ENCODE data around the gene PRRC2A.
"Not testable (repeated sequence)": the region's sequence is repeated elsewhere in the genome, so short reads cannot be mapped to it uniquely, and the experiment has no call there.

PRRC2A gene

DNA sequence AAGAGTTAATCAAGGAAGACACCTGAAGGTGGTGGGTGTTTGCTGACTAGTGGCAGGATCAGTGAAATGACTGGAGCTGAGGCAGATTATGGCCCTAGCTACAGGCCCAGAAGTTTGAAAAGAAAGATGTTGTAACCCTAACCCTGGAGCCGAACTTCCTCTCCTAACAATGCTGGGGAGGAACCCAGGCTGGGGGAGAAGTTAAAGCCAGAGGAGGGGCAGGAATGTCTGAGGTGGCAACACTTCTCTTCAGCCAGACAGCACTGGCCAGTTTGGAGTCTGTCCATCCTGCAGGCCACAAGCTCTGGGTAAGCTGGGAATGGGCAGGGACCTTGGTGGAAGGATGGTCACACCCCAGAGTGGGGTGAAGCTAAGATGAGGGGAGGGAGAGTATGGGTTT is 34.5 kb upstream of the PRRC2A start, which contains the start of gene LST1:
Gene LST1 (plus strand): TSS at position 270 of the 400 bp plus-strand sequence. CDS start 1,023 bp downstream, outside the sequence.
- no peak for DNase-seq (ENCODE audit: low read depth)

DNA sequence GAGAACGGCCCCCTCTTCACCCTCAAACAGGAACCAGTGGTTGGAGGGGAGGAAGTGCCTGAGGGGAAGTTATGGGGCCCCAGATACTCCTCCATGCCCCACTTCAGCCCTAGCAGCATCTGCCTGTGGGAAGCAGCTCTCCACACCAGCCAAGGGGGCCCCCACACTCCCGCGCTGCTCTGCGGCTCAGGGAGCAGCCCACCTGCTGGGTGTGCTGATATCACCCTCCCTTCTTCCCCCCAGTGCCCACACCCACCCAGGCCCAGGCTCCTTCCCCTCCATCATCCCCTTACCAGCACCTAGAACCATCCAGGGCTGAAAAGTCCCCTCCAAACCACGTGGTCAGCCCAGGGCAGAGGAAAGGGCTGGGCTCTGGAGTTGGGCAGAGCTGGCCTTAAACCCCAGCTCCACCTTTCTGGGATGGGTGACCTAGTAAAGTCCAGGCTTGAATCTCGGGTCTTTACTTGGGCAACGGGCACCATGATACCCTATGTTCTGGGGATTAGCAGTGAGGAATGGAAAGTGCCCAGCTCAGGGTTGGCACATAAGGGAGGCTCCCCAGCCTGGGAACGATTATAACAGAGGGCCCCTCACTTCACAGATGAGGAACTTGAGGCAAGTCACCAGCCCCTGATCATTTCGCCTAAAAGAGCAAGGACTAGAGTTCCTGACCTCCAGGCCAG is 33.8 kb upstream of the PRRC2A start:
- no peak for DNase-seq (ENCODE audit: low read depth)

DNA sequence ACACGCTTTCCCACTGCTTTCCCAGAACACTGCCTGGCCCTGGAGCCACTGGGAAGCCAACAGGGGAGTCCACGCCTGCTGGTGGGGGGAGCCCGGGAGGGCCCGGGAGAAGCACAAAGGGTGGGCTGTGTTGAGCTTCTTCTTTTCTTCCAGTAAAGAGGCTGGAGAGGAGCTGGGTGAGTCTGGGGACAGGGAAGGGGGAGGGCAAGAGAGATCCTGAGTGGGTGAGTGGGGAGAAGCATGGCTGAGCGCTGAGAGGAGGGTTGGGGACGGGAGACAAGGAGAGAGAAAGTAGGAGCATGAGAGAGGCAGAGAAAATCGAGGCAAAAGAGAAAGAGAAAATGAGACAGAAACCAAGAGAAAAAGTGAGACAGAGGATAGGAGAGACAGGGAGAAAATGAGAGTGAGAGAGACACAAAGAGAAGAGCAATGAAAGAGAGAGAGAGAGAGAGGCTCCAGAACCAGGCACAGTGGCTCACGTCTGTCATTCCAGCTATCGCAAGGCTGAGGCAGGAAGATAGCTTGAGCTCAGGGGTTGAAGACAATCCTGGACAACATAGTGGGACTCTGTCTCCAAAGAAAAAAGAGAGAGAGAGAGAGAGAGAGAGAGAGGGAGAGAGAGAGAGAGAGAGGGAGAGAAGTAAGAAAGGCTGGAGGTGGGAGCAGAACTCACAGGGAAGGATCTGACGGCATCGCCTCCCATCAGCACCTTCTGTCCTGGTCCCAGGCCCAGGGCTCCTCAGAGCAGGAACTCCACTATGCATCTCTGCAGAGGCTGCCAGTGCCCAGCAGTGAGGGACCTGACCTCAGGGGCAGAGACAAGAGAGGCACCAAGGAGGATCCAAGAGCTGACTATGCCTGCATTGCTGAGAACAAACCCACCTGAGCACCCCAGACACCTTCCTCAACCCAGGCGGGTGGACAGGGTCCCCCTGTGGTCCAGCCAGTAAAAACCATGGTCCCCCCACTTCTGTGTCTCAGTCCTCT is 32.4 kb upstream of the PRRC2A start:
- DNase-seq (ENCODE audit: low read depth): no peak

DNA sequence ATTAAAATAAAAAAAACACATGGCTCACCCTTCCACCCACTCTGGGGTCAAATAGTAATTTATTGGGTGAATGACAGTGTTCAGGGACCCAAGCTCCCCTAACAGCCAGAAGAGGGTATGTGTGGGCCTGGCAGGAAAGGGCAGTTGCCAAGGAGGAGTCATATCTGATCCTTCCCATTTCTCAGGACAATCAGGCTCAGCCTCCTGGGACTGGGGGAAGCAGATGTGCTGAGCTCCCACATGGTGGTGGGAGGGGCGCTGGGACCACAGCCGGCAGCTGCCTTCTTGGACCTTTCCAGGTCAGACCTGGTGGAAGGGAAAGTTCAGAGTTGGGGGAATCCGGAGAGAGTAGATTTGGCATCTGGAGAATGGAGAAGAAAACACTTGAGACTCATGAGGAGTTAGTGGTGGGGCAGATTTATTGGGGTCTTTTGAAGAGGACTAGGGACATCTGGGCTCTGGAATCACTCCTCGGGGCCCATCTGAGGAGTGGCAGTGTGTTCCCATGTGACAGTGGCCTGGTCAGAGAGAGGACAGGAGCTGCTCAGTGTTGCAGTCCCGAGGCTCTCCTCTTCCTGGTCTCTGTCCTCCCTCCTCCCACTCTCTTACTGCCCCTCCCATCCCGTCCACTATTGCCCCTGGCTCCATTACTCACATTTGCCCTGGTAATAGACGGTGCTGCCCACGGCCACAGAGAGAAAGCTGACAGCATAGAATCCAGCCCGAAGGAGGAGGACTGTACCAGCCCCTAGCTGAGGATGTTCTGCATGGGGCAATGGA is 31.5 kb upstream of the PRRC2A start:
- DNase-seq (ENCODE audit: low read depth): no peak

DNA sequence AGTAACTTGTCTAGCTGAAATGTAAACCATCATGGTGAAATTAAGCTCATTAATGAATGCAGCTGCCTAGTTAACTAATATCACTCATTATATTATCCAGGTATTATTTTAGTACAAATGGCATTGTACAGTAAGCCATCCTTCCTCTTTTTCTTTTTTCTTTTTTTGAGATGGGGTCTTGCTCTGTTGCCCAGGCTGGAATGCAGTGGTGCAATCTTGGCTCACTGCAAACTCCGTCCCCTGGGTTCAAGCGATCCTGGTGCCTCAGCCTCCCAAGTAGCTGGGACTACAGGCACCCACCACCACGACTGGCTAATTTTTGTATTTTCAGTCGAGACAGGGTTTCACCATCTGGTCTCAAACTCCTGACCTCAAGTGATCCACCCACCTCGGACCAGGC is 29.8 kb upstream of the PRRC2A start:
- not testable (repeated sequence) for DNase-seq (ENCODE audit: low read depth)

DNA sequence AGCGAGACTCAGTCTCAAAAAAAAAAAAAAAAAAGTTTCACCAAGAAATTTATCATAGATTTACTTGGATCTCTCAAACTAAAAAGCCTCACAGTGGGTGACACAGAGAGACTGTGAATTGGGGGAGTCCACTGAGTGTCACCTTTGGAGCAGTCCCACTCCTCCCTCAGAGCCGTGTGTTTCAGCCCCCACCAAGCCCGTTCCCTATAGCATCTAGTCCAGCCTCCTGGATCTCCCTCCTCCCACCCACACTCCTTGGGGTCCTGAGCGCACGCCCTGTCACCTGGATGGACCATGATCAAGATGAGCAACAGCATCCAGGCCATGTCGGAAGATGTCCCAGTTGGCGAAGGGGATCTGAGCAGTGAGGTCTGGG is 28.1 kb upstream of the PRRC2A start:
- DNase-seq (ENCODE audit: low read depth): no peak

DNA sequence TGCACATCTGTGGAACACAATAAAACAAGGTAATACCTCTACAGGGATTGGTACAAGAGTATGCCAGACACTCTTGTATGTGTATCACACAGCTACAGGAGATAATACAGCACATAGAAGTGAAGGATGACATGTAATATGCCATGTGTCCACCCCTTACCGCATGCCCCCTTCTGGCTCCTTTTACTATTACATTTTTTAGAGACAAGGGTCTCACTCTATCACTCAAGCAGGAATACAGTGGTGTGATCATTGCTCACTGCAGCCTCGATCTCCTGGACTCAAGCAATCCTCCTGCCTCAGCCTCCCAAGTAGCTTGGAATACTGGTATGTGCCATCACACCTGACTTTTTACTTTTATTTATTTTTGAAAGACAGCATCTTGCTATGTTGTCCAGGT is 23.5 kb upstream of the PRRC2A start:
- DNase-seq (ENCODE audit: low read depth): no peak

DNA sequence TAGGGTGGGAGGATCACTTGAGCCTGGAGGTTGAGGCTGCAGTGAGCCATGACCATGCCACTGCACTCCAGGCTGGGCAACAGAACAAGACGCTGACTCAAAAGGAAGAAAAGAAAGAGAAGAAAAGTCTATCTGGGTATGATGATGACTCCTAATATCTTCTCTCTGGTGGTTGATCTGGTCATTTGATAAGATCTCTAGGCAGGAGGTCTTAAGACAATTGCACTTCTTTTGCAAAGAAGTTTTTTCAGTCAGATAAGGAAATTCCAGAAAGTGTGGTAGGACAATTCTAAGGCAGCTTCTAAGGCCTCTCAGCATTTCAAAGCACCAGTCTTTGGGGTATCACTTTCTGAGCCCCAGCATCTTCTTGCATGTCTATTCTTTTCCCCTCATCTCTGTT is 13.2 kb upstream of the PRRC2A start:
- DNase-seq (ENCODE audit: low read depth): no peak

DNA sequence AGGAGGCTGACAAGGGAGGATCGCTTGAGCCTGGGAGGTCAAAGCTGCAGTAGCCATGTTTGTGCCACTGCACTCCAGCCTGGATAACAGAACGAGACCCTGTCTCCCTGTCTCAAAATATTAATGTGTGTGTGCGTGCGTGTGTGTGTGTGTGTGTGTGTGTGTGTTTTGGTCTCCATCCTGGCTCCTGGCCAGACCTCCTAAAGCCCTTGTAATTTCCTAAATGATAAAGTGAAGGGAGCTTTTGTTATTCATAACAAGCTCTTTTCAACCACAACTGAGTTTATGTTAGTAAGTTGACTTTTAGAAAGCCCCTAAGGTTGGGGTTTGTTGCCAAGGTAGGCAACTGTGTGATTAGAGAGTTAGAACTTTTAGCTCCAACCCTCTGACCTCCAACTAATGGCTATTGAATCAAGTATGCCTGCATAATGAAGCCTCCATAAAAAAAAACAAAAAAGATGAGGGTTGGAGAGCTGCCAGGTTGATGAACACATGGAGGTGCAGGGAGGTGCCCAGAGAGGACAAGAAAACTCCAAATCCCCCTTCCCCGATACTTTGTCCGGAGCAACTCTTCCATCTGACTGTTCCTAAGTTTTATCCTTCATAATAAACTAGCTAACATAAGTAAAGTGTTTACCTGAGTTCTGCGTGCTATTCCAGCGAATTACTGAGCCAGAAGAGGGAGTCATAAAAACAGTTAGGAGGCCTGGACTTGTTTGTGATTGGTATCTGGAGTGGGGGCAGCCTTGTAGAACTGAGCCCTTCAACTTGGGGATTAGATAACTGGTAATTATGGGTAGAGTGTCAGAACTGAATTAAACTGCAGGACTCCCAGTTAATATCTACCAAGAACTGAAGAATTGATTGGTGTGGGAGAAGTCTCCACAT is 10.8 kb upstream of the PRRC2A start:
- no peak for DNase-seq (ENCODE audit: low read depth)

DNA sequence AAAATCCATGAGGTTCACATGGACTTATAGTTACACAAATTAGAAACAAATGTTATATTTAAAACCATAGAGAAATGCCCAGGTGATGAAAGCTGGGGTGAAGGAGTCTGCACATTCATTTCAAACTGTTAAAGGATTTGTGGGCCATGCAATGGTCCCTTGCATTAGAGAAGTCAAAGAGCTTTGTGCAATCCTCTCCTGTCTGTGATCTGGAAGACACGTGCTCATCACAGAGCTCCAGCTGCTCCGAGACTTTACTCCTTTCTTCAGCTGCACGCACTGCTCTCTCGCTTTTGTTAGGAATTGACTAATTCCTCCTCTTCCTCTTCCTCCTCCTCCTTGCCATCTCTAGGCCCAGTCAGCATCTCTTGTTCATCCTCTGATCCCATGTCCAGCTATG is 9.5 kb upstream of the PRRC2A start:
- DNase-seq (ENCODE audit: low read depth): peak; percentile 27

DNA sequence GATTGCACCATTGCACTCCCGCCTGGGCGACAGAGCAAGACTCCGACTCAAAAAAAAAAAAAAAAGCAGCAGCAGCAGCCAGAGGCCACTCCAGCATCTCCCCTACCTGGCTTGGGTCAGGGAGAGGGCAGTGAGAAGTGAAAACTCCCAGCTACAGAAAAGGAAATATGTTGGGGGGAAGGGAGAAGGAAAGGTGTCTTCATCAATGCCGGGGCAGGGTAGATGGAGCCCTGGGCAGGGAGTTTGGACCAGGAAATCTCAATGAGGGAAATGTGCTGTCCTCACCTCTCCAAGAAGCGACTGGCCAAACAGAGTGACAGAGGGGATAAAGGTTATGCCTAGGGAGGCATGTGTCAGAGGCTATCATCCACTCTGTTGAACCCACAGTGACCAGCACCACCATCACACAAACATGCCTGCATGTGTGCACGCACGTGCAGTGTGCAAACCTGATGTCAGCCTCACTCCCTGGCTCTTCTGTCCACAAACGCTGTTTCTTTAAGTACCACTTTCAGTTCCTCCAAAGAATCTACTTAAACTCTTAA is 6.4 kb upstream of the PRRC2A start:
- DNase-seq (ENCODE audit: low read depth): no peak

DNA sequence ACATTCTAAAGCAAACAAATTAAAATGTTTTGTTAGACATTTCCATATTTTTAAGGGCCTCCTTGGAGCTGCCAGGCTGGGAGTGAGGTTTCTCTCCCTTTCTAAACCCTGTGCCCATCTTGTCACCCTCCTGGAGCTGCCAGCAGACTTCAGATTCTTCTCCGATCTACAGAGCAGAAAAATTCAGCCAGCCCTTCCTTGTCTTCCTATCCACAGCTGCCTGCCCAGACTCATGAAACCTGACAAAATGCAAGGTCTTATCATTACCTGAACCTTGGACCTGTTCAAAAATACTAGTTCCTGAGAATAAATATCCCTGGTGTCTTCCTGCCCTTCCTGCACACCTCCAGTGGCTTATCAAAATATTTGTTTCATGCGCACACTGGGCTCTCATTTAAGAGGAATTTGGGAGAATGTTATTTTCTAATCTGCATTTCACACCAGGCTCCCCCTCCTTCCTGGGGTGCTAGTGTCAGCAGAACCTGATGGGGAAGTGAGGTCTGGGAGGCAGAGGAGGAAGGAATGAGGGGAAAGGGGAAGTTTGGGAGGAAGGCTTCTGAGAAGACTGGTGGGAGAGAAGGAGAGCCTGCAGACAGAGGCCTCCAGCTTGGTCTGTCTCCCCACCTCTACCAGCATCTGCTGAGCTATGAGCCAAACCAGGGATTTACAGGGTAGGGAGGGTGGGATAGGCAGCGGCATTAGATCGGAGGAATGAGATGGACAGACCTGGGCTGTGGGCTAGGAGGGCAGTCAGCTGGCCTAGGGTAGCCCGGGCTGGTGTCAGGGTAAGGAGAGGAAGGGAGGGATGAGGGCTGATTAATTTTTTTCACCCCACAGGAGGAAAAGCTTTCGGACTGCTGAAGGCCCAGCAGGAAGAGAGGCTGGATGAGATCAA is 5.6 kb upstream of the PRRC2A start, which contains the start of gene AIF1:
Gene AIF1 (plus strand): TSS at position 551 of the 895 bp plus-strand sequence. CDS start 96 bp downstream, at position 647.
- no peak for DNase-seq (ENCODE audit: low read depth)

DNA sequence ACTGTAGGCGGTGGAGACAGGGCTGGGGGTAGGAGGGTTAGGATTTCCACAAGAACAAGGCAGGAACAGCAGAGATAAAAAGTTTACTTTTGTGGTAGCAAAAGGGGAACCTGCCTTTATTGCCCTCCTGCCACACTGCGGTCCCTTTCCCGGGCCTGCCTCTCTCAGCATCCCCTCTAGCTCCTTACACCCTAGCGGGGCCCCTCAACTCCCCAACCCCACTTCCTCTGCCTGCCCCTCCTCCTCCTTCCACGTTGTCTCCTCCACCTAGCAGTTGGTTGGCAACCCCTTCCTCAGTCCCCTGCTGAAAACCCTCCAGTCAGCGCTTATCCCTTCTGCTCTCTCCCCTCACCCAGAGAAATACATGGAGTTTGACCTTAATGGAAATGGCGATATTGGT is 4.8 kb upstream of the PRRC2A start:
- DNase-seq (ENCODE audit: low read depth): no peak

DNA sequence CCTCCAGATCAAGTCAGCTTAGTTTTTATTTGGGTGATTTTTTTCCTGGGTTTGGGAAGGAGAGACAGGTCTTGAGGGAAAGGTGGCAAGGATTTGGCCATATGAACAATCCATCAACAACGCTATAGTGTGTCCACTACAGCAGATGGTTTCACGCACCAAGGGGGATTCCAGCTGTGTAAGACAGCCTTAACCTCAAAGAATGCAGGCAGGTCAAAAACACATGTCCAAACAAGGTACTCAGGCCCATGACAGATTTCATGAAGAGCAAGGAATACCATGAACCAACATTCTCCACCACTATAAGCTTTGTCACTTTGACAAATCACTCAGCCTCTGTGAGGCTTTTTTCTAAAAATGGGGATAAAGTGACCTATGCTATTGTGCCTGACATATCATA is 3.5 kb upstream of the PRRC2A start:
- DNase-seq (ENCODE audit: low read depth): no peak

DNA sequence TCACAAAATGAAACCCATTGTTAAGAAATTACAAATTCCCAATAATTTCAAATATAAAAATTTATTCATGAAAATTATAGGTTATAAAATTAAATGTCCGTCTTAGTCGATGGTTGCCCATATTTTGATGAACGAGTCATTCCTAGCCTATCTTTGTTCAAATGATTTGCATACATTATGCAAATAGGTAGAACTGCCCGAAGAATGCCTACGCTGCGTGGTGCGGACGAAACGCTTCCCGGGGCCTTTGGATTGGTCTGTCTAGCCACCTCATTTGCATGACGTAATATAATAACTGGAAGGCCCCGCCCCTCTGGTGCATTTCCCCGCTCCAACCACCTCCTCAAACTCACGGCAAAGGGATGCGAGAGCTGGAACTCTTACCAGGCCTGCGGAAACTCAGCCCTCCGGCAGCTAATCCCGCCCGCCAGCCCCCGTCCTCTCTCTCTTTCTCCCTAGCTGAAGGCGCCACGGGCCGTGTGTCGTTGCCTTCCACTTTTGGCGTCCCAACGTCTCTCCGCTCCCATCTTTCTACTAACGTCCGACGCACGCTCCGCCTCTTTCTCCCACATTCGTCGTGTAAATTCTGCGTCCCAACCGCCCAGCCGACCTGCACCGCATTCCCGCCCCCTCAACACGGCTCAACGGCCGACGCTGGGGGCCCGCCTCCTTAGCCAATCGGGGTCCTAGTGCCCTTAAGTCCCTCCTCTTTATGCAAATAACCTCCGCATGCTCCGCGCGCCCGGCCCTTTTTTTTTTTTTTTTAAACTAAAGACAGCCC is 520 bp upstream of the PRRC2A start:
- DNase-seq (ENCODE audit: low read depth): peak; percentile 99

DNA sequence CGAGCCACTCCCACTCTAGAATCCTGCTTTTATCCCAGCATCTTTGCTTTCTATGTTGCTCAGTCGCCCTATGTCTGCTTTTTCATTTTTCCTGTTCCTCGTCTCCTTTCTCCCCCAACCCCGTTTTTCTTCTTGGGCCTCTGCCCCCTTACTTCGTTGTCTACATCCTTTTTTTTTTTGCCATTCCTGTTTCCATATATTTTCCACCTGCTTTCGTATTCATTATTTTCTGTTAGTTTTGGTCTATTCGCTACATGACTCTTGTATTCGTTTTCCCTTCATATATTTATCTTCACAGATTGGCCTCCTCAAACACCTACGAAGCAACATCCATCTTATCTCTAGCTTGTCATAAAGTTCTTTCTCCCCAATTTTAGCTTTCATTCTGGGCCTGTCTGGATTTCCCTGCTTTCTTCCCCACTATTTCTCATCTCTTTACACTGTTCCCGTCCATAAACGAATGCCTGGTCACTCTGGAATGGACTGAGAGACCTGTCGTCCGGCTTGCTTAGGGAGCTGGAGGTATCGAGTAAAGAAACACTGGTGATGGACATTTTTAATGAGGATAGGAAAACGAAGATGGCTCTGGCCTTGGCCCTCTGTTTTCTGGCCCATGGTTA is 915 bp downstream of the PRRC2A start:
- DNase-seq (ENCODE audit: low read depth): no peak

DNA sequence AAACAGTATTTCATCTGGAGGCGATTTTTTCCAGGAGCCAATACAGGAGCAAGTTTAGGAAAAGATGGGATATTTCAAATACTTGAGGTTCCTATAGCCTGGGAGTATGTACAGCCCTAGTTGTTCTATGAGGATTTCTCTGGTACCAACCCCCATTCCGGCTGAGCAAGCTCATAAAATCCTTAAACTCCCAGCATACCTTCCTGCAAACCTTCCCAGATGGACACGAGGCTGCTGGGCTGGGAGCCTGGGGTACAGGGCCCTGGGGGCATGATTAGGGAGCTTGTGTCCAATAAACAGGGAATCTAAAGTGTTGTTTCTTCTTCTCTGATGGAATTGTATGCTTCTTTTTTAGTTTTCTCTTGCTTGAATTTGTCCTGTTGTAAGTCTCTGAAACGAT is 1.5 kb downstream of the PRRC2A start:
- DNase-seq (ENCODE audit: low read depth): no peak

DNA sequence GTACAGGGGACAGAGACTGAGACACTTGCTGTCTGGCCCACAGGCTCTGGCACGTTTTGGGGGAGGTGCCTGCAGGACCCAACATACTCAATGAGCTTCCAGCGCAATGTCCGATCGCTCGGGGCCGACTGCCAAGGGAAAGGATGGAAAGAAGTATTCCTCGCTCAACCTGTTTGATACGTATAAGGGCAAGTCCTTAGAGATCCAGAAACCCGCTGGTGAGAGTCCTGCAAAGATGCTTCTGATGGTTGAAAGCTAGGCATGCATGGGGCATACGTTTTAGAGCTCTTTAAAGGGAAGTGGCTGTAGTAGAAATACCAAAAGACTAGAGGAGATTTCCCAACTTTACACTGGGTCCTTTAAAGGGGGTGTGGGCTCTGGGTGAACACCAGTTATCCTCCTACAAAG is 2.2 kb downstream of the PRRC2A start:
- DNase-seq (ENCODE audit: low read depth): no peak

DNA sequence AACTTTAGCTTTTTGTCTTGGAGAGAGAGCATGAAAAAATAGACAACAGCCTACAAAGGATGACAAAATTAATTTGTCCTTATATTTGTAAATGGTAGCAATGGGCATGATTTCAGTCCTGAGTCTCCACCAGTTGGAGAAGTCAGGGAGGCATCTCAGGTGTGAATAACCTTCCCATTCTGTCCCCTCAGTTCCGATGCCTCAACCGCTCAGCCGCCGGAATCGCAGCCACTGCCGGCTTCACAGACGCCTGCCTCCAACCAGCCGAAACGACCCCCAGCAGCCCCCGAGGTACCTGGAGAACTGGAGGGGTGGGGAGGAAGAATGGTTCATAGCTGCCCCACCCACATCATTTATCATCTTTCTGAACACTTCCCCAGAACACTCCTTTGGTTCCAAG is 3.6 kb downstream of the PRRC2A start:
- DNase-seq (ENCODE audit: low read depth): no peak

Measured in fibroblast of the conjunctiva (primary cell).